ENCODE results near the gene SETD5. TPM values are rescaled to one million over a fixed set of nuclear protein-coding genes. Genes with fewer than 3 reads are reported as not detected.
A peak's percentile ranks its signal among the peaks of the same experiment; 100 is the strongest.

Gene SETD5
- total RNA-seq, 2 donors from 2014 or later: 102 to 131 TPM

DNA sequence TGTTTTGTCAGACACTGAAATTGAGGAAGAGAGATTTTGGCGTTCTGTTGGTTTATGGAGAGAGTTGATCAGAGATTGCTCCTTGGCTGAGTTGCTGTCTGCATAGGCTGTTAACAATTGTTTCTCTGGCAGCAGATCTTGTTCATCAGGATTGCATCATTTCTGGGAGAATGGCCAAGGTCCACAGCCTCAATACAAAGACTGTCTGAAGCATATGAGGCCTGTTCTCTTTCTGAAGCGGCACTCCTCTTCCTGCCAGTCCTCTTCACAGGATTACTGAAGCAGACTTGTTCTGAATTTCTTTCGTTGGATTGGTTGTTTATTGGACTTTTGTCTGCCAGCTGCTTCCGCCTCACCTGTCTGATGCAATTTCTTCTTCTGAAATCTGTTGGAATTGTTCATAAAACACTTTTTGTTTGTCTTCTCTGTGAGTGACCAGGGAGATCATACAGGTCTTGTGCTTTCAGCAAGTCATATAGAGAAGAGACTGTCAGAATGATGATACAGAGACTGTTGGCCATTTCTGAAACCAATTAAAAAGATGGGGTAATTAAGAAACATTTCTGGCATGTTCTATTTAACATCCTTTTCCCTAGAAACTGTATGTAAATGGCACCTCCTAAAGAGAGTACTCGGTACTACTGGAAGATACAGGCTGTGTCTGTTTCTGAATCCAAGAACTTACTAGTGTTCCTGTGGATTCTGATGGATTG lies 25.5 kb downstream of the SETD5 start:
- Histone ChIP-seq H3K4me1 (ENCODE audit: control insufficient read depth in 1 of 2, low read depth in 2 of 2) (peaks cover 22 to 52% of the 10 kb centered on the region in 2 donors), H3K9me3 (no peaks in the 10 kb centered on the region), H3K27ac (peak overlapping the region; percentile 73 to 79), H3K27me3 (replicated peaks; ENCODE audit: insufficient read depth) (no peaks in the 10 kb centered on the region), H3K36me3 (peaks cover 14% of the 10 kb centered on the region), H3K4me3 (peak overlapping the region; percentile 31)
- peak; percentile 75 for DNase-seq (ENCODE audit: low spot score)
- TF ChIP-seq, protein P1, sequence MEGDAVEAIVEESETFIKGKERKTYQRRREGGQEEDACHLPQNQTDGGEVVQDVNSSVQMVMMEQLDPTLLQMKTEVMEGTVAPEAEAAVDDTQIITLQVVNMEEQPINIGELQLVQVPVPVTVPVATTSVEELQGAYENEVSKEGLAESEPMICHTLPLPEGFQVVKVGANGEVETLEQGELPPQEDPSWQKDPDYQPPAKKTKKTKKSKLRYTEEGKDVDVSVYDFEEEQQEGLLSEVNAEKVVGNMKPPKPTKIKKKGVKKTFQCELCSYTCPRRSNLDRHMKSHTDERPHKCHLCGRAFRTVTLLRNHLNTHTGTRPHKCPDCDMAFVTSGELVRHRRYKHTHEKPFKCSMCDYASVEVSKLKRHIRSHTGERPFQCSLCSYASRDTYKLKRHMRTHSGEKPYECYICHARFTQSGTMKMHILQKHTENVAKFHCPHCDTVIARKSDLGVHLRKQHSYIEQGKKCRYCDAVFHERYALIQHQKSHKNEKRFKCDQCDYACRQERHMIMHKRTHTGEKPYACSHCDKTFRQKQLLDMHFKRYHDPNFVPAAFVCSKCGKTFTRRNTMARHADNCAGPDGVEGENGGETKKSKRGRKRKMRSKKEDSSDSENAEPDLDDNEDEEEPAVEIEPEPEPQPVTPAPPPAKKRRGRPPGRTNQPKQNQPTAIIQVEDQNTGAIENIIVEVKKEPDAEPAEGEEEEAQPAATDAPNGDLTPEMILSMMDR (IDR thresholded peaks at IDR 0.05): peak; percentile 37
- peak; percentile 94 for ATAC-seq (ENCODE audit: insufficient number of reproducible peaks, low FRiP score, low read depth)

DNA sequence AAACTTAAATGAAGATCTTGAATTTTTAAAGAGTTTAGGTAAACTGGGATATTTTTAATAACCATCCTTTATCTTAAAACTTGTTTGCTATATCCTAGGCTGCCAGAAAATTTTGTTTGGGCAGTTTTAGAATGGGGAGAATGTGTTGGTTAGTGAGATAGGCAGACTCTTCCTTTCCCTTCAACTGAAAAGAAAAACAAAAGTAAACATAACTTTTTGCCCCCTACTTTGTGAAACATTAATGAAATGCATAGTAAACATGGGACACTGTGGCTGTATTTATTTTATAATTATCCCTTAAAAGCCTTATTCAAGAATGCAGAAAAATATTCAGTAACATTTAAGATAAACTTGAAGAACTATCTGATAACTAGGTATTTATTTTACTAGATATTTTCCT lies 31.0 kb downstream of the SETD5 start:
- no peak overlapping the region for H3K27ac ChIP-seq
- ATAC-seq (ENCODE audit: insufficient number of reproducible peaks, low FRiP score, low read depth): no peak

DNA sequence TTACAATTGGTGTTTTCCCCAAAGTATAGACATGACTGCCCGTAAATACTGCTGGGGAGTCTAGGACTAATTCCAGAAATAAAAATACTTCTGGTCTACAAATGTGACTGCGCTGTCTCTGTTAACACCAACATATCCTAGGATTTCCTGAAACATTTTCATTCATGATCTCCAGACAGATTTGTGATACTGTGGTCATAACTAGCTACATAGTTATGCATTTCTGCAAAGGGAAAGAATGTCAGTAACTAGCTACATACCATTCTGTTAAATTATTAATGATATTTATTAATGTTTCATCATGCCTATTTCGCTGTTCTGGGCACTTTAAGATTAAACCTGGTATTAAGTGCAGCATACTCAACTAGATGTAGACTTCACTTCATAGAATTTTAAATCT lies 33.3 kb downstream of the SETD5 start:
- peaks cover 0 to 9% of the 10 kb centered on the region in 2 donors for H3K4me1 ChIP-seq (ENCODE audit: control insufficient read depth in 1 of 2, low read depth in 2 of 2)
- DNase-seq (ENCODE audit: low spot score) (no peak), ATAC-seq (ENCODE audit: insufficient number of reproducible peaks, low FRiP score, low read depth) (no peak)
- H3K36me3 ChIP-seq: peaks cover 76% of the 10 kb centered on the region
- TF ChIP-seq, protein P1 (IDR thresholded peaks at IDR 0.05): no peak
- no peaks in the 10 kb centered on the region for H3K9me3 ChIP-seq
- H3K4me3 ChIP-seq: no peak overlapping the region
- no peaks in the 10 kb centered on the region for H3K27me3 ChIP-seq (replicated peaks; ENCODE audit: insufficient read depth)
- no peak overlapping the region for H3K27ac ChIP-seq

More for the DNA sequence above, 31.0 kb downstream of the SETD5 start:
- Histone ChIP-seq H3K4me3 (no peak overlapping the region), H3K27me3 (replicated peaks; ENCODE audit: insufficient read depth) (no peaks in the 10 kb centered on the region), H3K4me1 (ENCODE audit: control insufficient read depth in 1 of 2, low read depth in 2 of 2) (peaks cover 2 to 24% of the 10 kb centered on the region in 2 donors), H3K36me3 (peaks cover 52% of the 10 kb centered on the region), H3K9me3 (no peaks in the 10 kb centered on the region)
- TF ChIP-seq, protein P1 (IDR thresholded peaks at IDR 0.05): no peak
- no peak for DNase-seq (ENCODE audit: low spot score)

DNA sequence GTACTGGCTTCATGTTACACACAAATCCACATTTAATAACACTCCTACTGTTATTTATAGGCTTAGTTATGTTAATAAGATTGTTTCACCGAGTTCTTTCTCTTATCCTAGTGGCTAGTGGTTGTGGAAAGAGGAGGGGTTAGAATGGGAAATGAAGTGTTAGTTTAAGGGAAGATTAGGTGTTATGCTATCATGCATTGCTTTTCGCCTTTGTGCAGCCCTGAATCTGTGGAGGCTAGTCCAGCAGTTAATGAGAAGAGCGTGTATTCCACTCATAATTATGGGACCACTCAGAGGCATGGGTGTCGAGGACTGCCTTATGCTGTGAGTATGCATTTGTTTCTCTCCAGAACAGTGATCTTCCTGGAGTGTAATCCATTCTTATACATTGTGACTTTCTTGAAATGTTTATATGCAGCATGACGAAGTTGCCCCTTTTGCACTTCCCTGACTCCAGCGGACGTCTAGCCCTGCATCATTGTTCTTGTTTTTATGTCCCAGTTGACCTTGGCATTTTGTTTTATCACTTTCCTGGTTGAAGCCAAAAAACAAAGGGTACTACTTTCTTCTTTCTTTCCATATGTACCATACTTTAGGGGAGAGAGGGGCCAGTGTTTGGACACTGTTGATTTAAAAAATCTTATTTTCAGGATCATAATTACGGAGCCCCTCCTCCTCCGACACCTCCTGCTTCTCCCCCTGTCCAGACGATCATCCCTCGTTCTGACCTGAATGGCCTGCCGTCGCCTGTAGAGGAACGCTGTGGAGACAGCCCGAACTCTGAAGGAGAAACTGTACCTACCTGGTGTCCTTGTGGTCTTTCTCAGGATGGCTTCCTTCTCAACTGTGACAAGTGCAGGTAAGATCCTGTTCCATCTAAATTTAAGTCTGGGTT lies 36.5 kb downstream of the SETD5 start:
- Histone ChIP-seq H3K36me3 (peaks cover 71% of the 10 kb centered on the region), H3K4me1 (ENCODE audit: control insufficient read depth in 1 of 2, low read depth in 2 of 2) (no peaks in the 10 kb centered on the region), H3K27me3 (replicated peaks; ENCODE audit: insufficient read depth) (no peaks in the 10 kb centered on the region), H3K27ac (no peak overlapping the region), H3K9me3 (no peaks in the 10 kb centered on the region), H3K4me3 (no peak overlapping the region)
- DNase-seq (ENCODE audit: low spot score) (no peak), ATAC-seq (ENCODE audit: insufficient number of reproducible peaks, low FRiP score, low read depth) (no peak)
- TF ChIP-seq, protein P1 (IDR thresholded peaks at IDR 0.05): no peak

DNA sequence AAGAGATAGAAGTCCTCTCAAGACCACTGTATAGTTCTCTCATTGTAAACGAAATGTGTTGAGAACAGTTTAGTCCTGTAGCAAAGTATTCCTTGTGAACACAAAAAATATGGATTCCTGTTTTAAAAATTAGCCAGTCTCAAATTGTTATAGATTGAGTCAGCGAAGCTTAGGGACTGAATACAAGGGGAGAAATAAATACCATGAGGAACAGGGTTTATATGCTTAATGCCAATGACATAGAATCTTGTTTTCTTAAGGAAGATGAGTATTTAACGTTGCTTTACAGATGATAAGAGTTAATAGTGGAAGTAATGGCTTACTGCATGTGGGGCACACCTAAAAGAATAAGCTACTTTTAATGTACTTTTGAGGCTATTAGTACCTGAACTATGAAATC lies 37.9 kb downstream of the SETD5 start:
- Histone ChIP-seq H3K4me3 (no peak overlapping the region), H3K4me1 (ENCODE audit: control insufficient read depth in 1 of 2, low read depth in 2 of 2) (no peaks in the 10 kb centered on the region), H3K36me3 (peaks cover 64% of the 10 kb centered on the region), H3K27me3 (replicated peaks; ENCODE audit: insufficient read depth) (no peaks in the 10 kb centered on the region), H3K27ac (no peak overlapping the region), H3K9me3 (no peaks in the 10 kb centered on the region)
- ATAC-seq (ENCODE audit: insufficient number of reproducible peaks, low FRiP score, low read depth): no peak
- TF ChIP-seq, protein P1 (IDR thresholded peaks at IDR 0.05): no peak
- DNase-seq (ENCODE audit: low spot score): no peak

All from thoracic aorta (tissue), 2 donors.